Neural cell (in vitro differentiated cells): ENCODE data around the gene RARRES1. TPM values are rescaled to one million over a fixed set of nuclear protein-coding genes. Genes with fewer than 3 reads are reported as not detected.

Experiments
- H2AFZ ChIP-seq: fragments of 200-600, 300-800 bp; sonication (generic), shearing (Covaris generic); 2 replicates; pipeline ENCODE4 v1.6.0; 2014; ENCODE audit warnings: low read depth, mild to moderate bottlenecking, antibody characterized with exemption, low read length, moderate library complexity
- H3F3A ChIP-seq: fragments of 200-600 bp; shearing (Covaris generic); 2 replicates; pipeline ENCODE4 v1.6.1; 2016; ENCODE audit warnings: mild to moderate bottlenecking, moderate library complexity, mixed read lengths, antibody characterized with exemption, low read length; ENCODE audit not compliant: insufficient read depth, poor library complexity, severe bottlenecking
- H3K27ac ChIP-seq: fragments of 200-600, 300-800 bp; sonication (generic), shearing (Covaris generic); 2 replicates; pipeline ENCODE4 v1.5.1; 2014; ENCODE audit warnings: mild to moderate bottlenecking, low read length, moderate library complexity
- H3K27me3 ChIP-seq: fragments of 300-800, 200-600 bp; sonication (generic), shearing (Covaris generic); 2 replicates; pipeline ENCODE4 v1.6.0; 2014; ENCODE audit warnings: mild to moderate bottlenecking, low read depth, low read length, moderate library complexity; ENCODE audit not compliant: insufficient read depth
- H3K36me3 ChIP-seq: fragments of 300-800, 200-600 bp; sonication (generic), shearing (Covaris generic); 2 replicates; pipeline ENCODE4 v1.5.1; 2014; ENCODE audit warnings: mild to moderate bottlenecking, antibody characterized with exemption, low read length, moderate library complexity; ENCODE audit not compliant: insufficient read depth
- H3K4me2 ChIP-seq: fragments of 300-800, 200-600 bp; sonication (generic), shearing (Covaris generic); 2 replicates; pipeline ENCODE4 v1.6.0; 2014; ENCODE audit warnings: mild to moderate bottlenecking, low read length
- H3K4me3 ChIP-seq: fragments of 300-800, 200-600 bp; sonication (generic), shearing (Covaris generic); 2 replicates; pipeline ENCODE4 v1.5.1; 2014; ENCODE audit warnings: mild to moderate bottlenecking, low read length, moderate library complexity
- H3K79me2 ChIP-seq: fragments of 200-600 bp; shearing (Covaris generic); replicated peaks from 2 replicates; pipeline ENCODE4 v1.6.0; 2014; ENCODE audit warnings: mild to moderate bottlenecking, low read length, moderate library complexity; ENCODE audit not compliant: insufficient read depth
- H3K9ac ChIP-seq: fragments of 300-800, 200-600 bp; sonication (generic), shearing (Covaris generic); 2 replicates; pipeline ENCODE4 v1.6.1; 2016; ENCODE audit warnings: mild to moderate bottlenecking, low read length, mixed read lengths
- H3K9me2 ChIP-seq: fragments of 200-600 bp; shearing (Covaris generic); 2 replicates; pipeline ENCODE4 v1.6.1; 2016; ENCODE audit warnings: mild to moderate bottlenecking, low read length, mixed read lengths; ENCODE audit not compliant: insufficient read depth
- H3K9me3 ChIP-seq: fragments of 200-600, 300-800 bp; sonication (generic), shearing (Covaris generic); 2 replicates; pipeline ENCODE4 v1.6.1; 2016; ENCODE audit warnings: mild to moderate bottlenecking, mixed run types, low read length, moderate library complexity, mixed read lengths
- H4K20me1 ChIP-seq: fragments of 200-600 bp; shearing (Covaris generic); 2 replicates; pipeline ENCODE4 v1.6.1; 2016; ENCODE audit warnings: mild to moderate bottlenecking, mixed run types; ENCODE audit not compliant: insufficient read depth
- EP300 ChIP-seq: fragments of 450-650 bp; conservative IDR thresholded peaks from 2 replicates; pipeline ENCODE4 v1.6.1; 2014; ENCODE audit warnings: antibody characterized with exemption, mild to moderate bottlenecking, moderate library complexity; ENCODE audit not compliant: poor library complexity, severe bottlenecking
- EZH2 ChIP-seq: fragments of 200-600, 300-800 bp; shearing (Covaris generic), sonication (generic); IDR thresholded peaks from 2 replicates; pipeline ENCODE4 v1.6.1; 2014; ENCODE audit warnings: antibody characterized with exemption, low read length, borderline replicate concordance, mild to moderate bottlenecking; ENCODE audit not compliant: insufficient read depth, poor library complexity, severe bottlenecking
- MXI1 ChIP-seq: fragments of 450-650 bp; conservative IDR thresholded peaks from 2 replicates; pipeline ENCODE4 v1.6.1; 2014; ENCODE audit warnings: antibody characterized with exemption, mild to moderate bottlenecking; ENCODE audit not compliant: poor library complexity, severe bottlenecking
- POLR2AphosphoS5 ChIP-seq: IDR thresholded peaks from 2 replicates; pipeline ENCODE4 v1.6.1; 2012
- RAD21 ChIP-seq: fragments of 450-650 bp; conservative IDR thresholded peaks from 2 replicates; pipeline ENCODE4 v1.6.1; 2014; ENCODE audit warnings: antibody characterized with exemption, mild to moderate bottlenecking, moderate library complexity
- REST ChIP-seq: IDR thresholded peaks from 2 replicates; pipeline ENCODE4 v1.6.1; 2012; ENCODE audit warnings: borderline replicate concordance
- SMC3 ChIP-seq: fragments of 450-650 bp; conservative IDR thresholded peaks from 2 replicates; pipeline ENCODE4 v1.6.1; 2014; ENCODE audit warnings: antibody characterized with exemption, mild to moderate bottlenecking, moderate library complexity; ENCODE audit not compliant: poor library complexity
- TAF1 ChIP-seq: IDR thresholded peaks from 2 replicates; pipeline ENCODE4 v1.6.1; 2012; ENCODE audit warnings: low read depth
- polyA plus RNA-seq: library from polyadenylated mRNA; depleted of rRNA; stranded (reverse); fragments of >200 nt; gene quantifications from 2 replicates; pipeline ENCODE4 v1.2.3, GENCODE V29; 2014
- TF ChIP-seq, protein P1 (sequence below): fragments of 450-650 bp; IDR thresholded peaks from 2 replicates; pipeline ENCODE4 v1.5.1; 2014; ENCODE audit warnings: antibody characterized with exemption, mild to moderate bottlenecking, moderate library complexity; ENCODE audit not compliant: poor library complexity, severe bottlenecking

The RARRES1 gene
- polyA plus RNA-seq, 1 donor from 2014 or later: not detected

DNA sequence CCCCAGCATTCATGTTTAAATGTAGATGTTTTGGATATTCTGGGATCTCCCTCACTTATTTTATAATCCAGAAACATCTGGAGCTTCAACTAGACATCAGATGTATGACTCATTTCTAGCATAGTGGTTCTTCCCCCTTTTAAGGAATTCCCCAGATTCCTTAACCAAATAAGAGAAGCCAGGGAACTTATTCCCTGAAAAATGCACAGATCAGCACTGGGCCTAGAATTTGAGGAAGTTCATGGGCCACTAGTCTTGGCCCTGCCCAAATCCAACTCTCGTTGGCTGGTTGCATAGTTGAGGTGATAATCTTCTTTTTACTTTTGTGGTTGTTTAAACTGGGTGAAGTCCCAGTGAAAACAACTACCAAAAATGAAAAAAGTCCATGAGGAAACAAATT, 20.4 kb downstream of the RARRES1 start:
- H3K27me3 ChIP-seq: no peaks in the 10 kb centered on the region
- no peak overlapping the region for H2AFZ ChIP-seq
- H3K79me2 ChIP-seq: no peaks in the 10 kb centered on the region
- no peaks in the 10 kb centered on the region for H3K9me2 ChIP-seq
- H3K36me3 ChIP-seq: no peaks in the 10 kb centered on the region
- H3K9ac ChIP-seq: no peak overlapping the region
- TF ChIP-seq EZH2: no peak
- TF ChIP-seq TAF1: no peak
- TF ChIP-seq POLR2AphosphoS5: no peak
- TF ChIP-seq REST: no peak
- no peak for TF ChIP-seq SMC3
- TF ChIP-seq RAD21: no peak
- TF ChIP-seq, protein P1, sequence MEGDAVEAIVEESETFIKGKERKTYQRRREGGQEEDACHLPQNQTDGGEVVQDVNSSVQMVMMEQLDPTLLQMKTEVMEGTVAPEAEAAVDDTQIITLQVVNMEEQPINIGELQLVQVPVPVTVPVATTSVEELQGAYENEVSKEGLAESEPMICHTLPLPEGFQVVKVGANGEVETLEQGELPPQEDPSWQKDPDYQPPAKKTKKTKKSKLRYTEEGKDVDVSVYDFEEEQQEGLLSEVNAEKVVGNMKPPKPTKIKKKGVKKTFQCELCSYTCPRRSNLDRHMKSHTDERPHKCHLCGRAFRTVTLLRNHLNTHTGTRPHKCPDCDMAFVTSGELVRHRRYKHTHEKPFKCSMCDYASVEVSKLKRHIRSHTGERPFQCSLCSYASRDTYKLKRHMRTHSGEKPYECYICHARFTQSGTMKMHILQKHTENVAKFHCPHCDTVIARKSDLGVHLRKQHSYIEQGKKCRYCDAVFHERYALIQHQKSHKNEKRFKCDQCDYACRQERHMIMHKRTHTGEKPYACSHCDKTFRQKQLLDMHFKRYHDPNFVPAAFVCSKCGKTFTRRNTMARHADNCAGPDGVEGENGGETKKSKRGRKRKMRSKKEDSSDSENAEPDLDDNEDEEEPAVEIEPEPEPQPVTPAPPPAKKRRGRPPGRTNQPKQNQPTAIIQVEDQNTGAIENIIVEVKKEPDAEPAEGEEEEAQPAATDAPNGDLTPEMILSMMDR: no peak
- no peaks in the 10 kb centered on the region for H3K9me3 ChIP-seq
- H3K27ac ChIP-seq: no peak overlapping the region
- no peak overlapping the region for H3K4me3 ChIP-seq
- no peaks in the 10 kb centered on the region for H4K20me1 ChIP-seq
- H3K4me2 ChIP-seq: no peak overlapping the region
- H3F3A ChIP-seq: no peaks in the 10 kb centered on the region

GRCh38 chr3:158710601-158711000, 21.7 kb downstream of the RARRES1 start:
- Histone ChIP-seq H3K9ac (no peak overlapping the region), H3K27me3 (no peaks in the 10 kb centered on the region), H3K9me2 (no peaks in the 10 kb centered on the region), H4K20me1 (no peaks in the 10 kb centered on the region), H3K4me3 (no peak overlapping the region), H3K4me2 (no peak overlapping the region), H3K36me3 (no peaks in the 10 kb centered on the region), H3F3A (no peaks in the 10 kb centered on the region), H3K79me2 (no peaks in the 10 kb centered on the region), H2AFZ (no peak overlapping the region), H3K9me3 (no peaks in the 10 kb centered on the region), H3K27ac (no peak overlapping the region)
- TF ChIP-seq, protein P1: no peak

DNA sequence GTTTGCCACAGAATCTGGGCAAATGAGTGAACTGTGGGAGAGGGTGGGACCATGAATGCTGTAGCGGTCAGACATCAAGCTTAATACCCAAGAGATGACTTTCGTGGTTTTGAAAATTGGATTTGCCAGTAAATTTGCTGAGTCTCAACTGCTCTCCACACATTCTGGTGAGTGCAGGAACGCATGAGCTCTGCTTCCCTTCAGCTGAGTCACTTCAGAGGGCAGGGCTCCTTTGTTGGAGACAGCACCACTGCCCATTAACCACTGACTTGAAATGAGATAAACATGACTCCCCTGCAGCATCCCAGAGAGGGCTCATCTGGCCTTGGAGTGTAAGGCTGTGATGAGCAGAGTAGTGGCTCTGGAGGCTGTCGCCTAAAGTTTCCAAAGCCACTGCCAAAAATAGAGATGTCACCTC, 22.6 kb downstream of the RARRES1 start:
- Histone ChIP-seq H2AFZ (no peak overlapping the region), H3K36me3 (no peaks in the 10 kb centered on the region), H3K27ac (no peak overlapping the region), H3K79me2 (no peaks in the 10 kb centered on the region), H3K9me2 (no peaks in the 10 kb centered on the region), H3K27me3 (no peaks in the 10 kb centered on the region), H3K9me3 (no peaks in the 10 kb centered on the region), H3K4me2 (no peak overlapping the region), H4K20me1 (no peaks in the 10 kb centered on the region), H3F3A (no peaks in the 10 kb centered on the region), H3K9ac (no peak overlapping the region), H3K4me3 (no peak overlapping the region)
- TF ChIP-seq EP300 (no peak), POLR2AphosphoS5 (no peak), EZH2 (no peak), TAF1 (no peak), MXI1 (no peak), REST (no peak)
- TF ChIP-seq, protein P1: no peak
